NCI-H510A (cell line): ENCODE data around the gene DPYSL4.
"Not testable (repeated sequence)": the region's sequence is repeated elsewhere in the genome, so short reads cannot be mapped to it uniquely, and the experiment has no call there.

Experiments
- DNase-seq: peaks from one replicate; lab custom pipeline; 2025; lab: John Stamatoyannopoulos, UW

Gene DPYSL4

GRCh38 chr10:132207536-132208461 is 21.1 kb downstream of the DPYSL4 start:
- DNase-seq, result no peak

GRCh38 chr10:132208462-132209050 is 21.8 kb downstream of the DPYSL4 start:
- DNase-seq, result no peak

- no peak for DNase-seq
Observed at GRCh38 chr10:132209130-132209529, 22.4 kb downstream of the DPYSL4 start.

GRCh38 chr10:132209978-132210530 is 23.3 kb downstream of the DPYSL4 start:
- DNase-seq, result no peak

- no peak for DNase-seq
Observed at GRCh38 chr10:132210766-132211165, 24.0 kb downstream of the DPYSL4 start.

- no peak for DNase-seq
Observed at GRCh38 chr10:132211246-132211645, 24.5 kb downstream of the DPYSL4 start.

GRCh38 chr10:132212816-132213215 is 26.1 kb downstream of the DPYSL4 start:
- DNase-seq, result no peak

- no peak for DNase-seq
Observed at GRCh38 chr10:132213917-132214316, 27.2 kb downstream of the DPYSL4 start.

- not testable (repeated sequence) for DNase-seq
Observed at GRCh38 chr10:132216441-132216840, 29.7 kb downstream of the DPYSL4 start.

- DNase-seq, result no peak
Observed at GRCh38 chr10:132219486-132219885, 32.7 kb downstream of the DPYSL4 start.

GRCh38 chr10:132220061-132220460 is 33.3 kb downstream of the DPYSL4 start:
- DNase-seq, result no peak

GRCh38 chr10:132220996-132221395 is 34.2 kb downstream of the DPYSL4 start:
- DNase-seq, result not testable (repeated sequence)

GRCh38 chr10:132222726-132223125 is 36.0 kb downstream of the DPYSL4 start:
- no peak for DNase-seq

- no peak for DNase-seq
Observed at GRCh38 chr10:132223156-132223590, 36.4 kb downstream of the DPYSL4 start.

- DNase-seq, result no peak
Observed at GRCh38 chr10:132223611-132224342, 37.0 kb downstream of the DPYSL4 start.

- no peak for DNase-seq
Observed at GRCh38 chr10:132224343-132225072, 37.8 kb downstream of the DPYSL4 start.

GRCh38 chr10:132225073-132225848 is 38.5 kb downstream of the DPYSL4 start:
- DNase-seq, result no peak

- DNase-seq, result no peak
Observed at GRCh38 chr10:132225849-132226205, 39.1 kb downstream of the DPYSL4 start.

- no peak for DNase-seq
Observed at GRCh38 chr10:132226586-132227405, 40.0 kb downstream of the DPYSL4 start.

GRCh38 chr10:132227851-132228390 is 41.2 kb downstream of the DPYSL4 start:
- no peak for DNase-seq
